CD4-positive, alpha-beta T cell treated with Interleukin-17A for 4 hours (primary cell): Measurements from ENCODE around the gene NFATC4.

Experiments
- DNase-seq: peaks from one replicate; pipeline ENCODE4 v3.0.0-alpha.2; 2020; ENCODE audit warnings: mixed read lengths

NFATC4 gene

DNA sequence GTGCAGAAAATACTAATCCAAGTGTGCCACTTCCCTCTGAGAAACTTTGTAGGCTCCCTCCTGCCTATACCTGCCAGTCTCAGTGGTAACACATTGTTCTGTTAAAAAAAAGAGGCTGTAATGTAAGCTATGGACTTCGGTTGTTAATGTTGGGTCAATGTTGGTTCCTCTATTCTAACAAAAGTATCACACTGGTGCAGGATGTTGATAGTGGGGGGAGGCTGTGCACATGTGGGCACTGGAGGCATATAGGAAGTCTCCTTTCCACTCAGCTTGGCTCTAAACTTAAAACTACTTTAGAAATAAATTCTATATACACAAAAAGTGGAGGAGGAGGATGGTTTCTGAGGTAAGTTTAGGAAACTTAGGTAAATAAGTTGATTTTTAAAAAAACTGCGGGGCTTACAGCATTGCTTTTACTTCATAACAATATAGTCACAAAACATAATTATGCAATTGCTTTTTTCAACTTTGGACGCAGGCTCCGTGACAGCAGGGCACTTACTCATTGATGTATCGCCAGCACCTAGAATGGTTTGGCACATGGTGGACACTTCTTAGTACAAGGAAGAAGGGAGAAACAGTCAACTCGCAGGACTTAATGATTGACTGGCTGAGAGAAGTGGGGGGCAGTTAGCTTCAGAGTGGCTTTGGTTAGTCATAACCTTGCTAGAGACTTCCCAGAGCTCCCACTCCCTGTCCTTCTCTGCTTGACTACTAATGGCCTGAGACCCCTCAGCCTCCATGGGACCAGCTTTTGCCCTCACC lies 22.9 kb downstream of the NFATC4 start:
- no peak for DNase-seq

GRCh38 chr14:24392325-24393091 lies 24.5 kb downstream of the NFATC4 start:
- DNase-seq: no peak

GRCh38 chr14:24394275-24394674 lies 26.3 kb downstream of the NFATC4 start:
- DNase-seq: no peak

- DNase-seq: no peak
These were observed 27.9 kb downstream of the NFATC4 start for GRCh38 chr14:24395609-24396582.

DNA sequence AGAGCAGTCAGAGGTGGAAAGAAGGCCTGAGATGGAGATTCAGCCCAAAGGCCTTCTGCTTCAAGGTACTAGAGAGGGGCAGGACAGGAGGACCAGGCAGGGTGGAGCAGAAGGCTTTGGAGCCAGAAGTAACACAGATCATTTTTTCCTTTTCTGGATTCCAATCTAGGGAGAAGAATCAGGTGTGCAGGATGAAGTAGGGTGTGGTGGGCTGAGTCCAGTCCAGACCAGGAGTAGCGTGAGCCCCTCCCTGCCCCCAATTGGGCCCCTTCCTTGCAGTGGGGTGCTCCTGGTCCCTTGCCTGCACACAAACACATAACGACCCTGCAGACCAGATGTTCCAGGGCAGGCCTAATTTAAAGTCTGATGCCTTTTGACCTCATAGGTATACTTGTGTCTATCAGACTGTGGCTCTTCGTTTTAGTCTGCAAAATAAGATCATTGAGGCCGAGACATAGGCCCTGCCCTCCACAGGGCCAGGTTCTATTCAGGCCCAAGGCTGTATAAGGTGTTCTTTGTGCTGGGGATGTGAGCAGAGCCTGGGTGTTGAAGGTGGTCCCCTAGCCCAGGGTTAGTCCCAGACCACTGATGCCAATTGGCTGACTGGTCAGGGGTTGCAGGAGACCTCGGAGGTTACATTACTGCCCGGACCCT lies 29.8 kb downstream of the NFATC4 start:
- no peak for DNase-seq

DNA sequence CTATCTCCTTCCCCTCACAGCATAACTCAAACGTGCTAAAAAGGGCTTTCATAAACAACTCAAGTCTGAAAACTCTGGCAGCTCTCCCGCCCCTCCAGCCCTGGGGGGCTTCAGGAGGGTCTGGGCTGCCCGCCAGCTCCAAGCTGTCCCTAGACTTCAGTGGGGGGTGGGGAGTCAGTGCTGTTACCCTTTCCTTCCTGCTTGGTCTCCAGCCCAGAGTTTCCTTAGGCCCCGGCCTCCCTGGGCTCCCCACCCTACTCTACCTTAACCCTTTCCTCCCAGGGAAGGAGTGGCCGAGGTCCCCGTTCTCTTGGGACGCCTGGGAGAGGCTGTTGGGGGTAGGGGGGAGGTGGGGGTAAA lies 30.3 kb downstream of the NFATC4 start:
- DNase-seq: no peak

DNA sequence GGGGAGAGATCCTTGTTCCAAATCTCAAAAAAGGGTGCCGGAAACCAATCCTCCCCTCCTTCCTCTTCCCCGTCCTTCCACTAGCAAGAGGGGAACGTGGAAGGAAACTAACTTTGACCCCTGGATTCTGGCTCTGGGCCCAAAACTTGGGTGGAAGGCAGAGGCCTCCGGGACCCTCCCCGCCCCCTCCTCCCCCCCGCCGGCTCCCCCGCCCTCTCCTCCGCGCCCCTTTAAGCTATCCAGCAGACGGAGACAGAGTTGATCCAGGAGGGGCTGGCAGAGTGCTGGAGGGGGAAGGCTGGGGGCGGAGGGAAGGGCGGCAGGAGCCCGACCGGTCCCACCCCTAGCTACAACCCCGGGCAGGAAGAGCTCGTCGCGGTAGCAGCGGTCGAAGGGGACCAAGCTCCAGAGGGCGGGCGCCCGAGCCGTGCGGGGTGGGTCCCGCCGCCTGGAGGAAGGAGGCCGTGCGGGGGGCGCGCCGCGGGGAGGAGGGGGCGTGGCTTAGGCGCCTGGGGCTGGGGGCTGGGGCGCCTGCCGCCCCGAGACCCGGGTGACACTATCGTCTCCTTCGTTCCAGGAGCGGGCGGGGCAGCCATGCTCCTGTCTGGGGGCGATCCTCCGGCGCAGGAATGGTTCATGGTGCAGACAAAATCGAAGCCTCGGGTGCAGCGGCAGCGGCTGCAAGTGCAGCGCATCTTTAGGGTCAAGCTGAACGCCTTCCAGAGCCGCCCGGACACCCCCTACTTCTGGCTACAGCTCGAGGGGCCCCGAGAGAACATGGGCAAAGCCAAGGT lies 30.9 kb downstream of the NFATC4 start, which contains the start of gene NYNRIN:
TSS of gene NYNRIN (plus strand) at position 351 of the 794 bp plus-strand sequence. CDS start at position 595, 244 bp downstream.
- peak; percentile 59 for DNase-seq

DNA sequence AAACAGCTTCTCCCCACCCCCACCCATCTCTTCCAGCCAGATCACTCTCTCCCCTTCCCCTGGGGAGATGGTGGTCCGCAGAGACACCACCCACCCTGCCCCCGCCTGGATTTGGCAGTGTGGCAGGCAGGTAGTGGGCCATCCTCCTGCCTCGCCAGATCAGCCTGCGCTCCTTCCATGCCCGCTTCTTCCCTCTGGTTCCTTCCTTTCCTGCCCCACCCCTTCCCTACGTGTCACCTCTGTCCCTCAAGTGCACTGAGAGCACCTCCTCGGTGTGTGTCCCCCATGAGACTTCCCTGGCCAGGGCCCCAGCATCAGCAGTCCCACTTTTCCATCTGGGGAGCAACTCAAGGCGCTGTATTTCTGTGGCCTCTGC lies 31.5 kb downstream of the NFATC4 start:
- no peak for DNase-seq

- DNase-seq: no peak
These were observed 32.2 kb downstream of the NFATC4 start for GRCh38 chr14:24399999-24400718.

GRCh38 chr14:24401810-24402702 lies 34.1 kb downstream of the NFATC4 start:
- DNase-seq: no peak

DNA sequence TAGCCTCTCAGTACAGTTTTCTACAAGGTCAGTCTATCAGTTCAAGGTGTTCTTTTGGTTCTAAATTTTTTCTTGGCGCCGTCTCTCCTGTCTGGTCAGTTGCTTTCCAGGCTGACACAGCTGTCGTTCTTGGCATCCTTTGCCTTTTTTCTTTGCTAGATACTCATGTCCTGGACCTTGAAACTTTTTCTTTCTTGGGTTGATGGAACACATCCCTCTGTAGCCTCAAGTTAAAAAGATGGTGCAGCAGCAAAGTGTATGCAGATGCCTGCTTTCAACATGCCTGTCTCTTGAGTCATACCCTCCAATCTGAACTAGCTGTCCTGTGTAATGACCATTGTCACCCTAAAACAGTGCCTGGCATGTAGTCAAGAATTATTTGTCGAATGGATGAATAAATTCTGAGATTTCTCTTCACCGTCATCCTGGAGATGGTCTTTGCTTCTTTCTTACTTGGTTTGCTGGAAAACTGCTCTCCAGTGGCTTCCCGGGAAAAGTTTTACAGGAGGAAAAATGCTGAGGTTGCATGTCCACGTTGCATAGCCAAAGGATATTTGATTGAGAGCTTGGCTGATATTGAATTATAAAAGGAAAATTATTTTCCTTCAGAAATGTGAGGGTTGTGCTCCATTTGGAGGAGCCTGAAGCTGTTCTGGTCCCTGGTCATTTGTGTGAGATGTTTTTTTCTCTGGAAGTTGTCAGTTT lies 35.5 kb downstream of the NFATC4 start:
- DNase-seq: no peak

GRCh38 chr14:24404814-24405213 lies 36.8 kb downstream of the NFATC4 start:
- no peak for DNase-seq

GRCh38 chr14:24406416-24406815 lies 38.4 kb downstream of the NFATC4 start:
- DNase-seq: no peak

- no peak for DNase-seq
These were observed 39.8 kb downstream of the NFATC4 start for GRCh38 chr14:24407608-24408325.

DNA sequence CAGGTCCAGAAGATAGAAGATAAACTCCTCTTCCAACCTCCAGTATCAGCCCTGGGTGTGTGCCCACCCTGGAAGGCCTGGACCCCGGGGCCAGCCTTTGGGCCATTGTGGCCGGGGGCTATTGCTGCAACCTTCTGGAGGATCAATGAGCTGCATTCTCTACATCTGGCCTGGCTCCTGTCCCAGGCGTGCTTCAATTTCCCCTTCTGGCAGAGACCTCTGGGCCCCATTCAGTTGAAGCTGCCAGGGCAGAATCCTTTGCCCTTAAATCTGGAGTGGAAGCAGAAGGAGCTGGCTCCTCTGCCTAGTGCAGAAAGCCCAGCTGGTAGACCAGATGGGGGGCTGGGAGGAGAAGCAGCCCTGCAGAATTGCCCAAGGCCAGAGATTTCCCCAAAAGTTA lies 40.8 kb downstream of the NFATC4 start:
- DNase-seq: no peak

DNA sequence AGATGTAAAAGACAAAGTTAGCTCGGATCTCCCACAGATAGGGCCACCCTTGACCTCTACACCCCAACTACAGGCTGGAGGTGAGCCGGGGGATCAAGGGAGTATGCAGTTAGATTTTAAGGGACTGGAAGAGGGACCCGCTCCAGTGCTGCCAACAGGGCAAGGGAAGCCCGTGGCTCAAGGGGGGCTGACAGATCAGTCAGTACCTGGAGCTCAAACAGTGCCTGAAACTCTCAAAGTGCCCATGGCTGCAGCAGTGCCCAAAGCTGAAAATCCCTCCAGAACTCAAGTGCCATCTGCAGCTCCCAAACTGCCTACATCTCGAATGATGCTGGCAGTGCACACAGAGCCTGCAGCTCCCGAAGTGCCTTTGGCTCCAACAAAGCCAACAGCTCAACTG lies 41.2 kb downstream of the NFATC4 start:
- no peak for DNase-seq

DNA sequence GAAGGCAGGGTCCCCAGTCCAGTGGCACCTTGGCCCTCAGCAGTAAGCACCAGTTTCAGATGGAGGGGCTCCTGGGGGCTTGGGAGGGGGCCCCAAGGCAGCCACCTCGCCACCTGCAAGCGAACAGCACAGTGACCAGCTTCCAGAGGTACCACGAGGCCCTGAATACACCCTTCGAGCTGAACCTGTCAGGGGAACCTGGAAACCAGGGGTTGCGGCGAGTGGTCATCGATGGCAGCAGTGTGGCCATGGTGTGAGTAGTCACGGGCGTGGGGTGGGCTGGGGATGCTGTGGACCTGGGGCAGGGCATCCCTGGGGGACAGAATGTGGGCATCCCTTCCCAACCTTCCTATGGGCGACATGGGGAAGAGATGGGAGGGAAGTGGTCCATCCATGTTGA lies 42.0 kb downstream of the NFATC4 start:
- no peak for DNase-seq
